ENCODE measurements around the gene REXO4.
"Not testable (repeated sequence)": the region's sequence is repeated elsewhere in the genome, so short reads cannot be mapped to it uniquely, and the experiment has no call there.

The REXO4 gene

GRCh38 chr9:133456409-133456808, 38.6 kb upstream of the REXO4 start:
- no peak overlapping the region for H3K4me3 ChIP-seq (replicated peaks in 1 of 2; ENCODE audit: low read depth in 2 of 2, low read length in 2 of 2)
- DNase-seq (ENCODE audit: low read depth in 2 of 2) = no peak
- peak; percentile 11 for TF ChIP-seq CTCF (IDR thresholded peaks at IDR 0.05; ENCODE audit: low read depth, low read length)

- TF ChIP-seq CTCF (IDR thresholded peaks at IDR 0.05; ENCODE audit: low read depth, low read length) = no peak
- no peak for DNase-seq (ENCODE audit: low read depth in 2 of 2)
These were observed 38.1 kb upstream of the REXO4 start for GRCh38 chr9:133455936-133456335.

GRCh38 chr9:133454943-133455673, 37.3 kb upstream of the REXO4 start:
- TF ChIP-seq CTCF (IDR thresholded peaks at IDR 0.05; ENCODE audit: low read depth, low read length) = no peak
- DNase-seq (ENCODE audit: low read depth in 2 of 2) = no peak
- no peak overlapping the region for H3K4me3 ChIP-seq (replicated peaks in 1 of 2; ENCODE audit: low read depth in 2 of 2, low read length in 2 of 2)

More at GRCh38 chr9:133455936-133456335, 38.1 kb upstream of the REXO4 start:
- no peak overlapping the region for H3K4me3 ChIP-seq (replicated peaks in 1 of 2; ENCODE audit: low read depth in 2 of 2, low read length in 2 of 2)

- DNase-seq (ENCODE audit: low read depth in 2 of 2) = no peak
- H3K4me3 ChIP-seq (replicated peaks in 1 of 2; ENCODE audit: low read depth in 2 of 2, low read length in 2 of 2) = no peak overlapping the region
- no peak for TF ChIP-seq CTCF (IDR thresholded peaks at IDR 0.05; ENCODE audit: low read depth, low read length)
These were observed 36.5 kb upstream of the REXO4 start for GRCh38 chr9:133454325-133454724.

GRCh38 chr9:133453651-133454050, 35.8 kb upstream of the REXO4 start:
- TF ChIP-seq CTCF (IDR thresholded peaks at IDR 0.05; ENCODE audit: low read depth, low read length) = no peak
- no peak overlapping the region for H3K4me3 ChIP-seq (replicated peaks in 1 of 2; ENCODE audit: low read depth in 2 of 2, low read length in 2 of 2)
- DNase-seq (ENCODE audit: low read depth in 2 of 2) = peak in 1 of 2 donors; percentile 33

GRCh38 chr9:133452562-133452961, 34.8 kb upstream of the REXO4 start:
- no peak for TF ChIP-seq CTCF (IDR thresholded peaks at IDR 0.05; ENCODE audit: low read depth, low read length)
- DNase-seq (ENCODE audit: low read depth in 2 of 2) = no peak
- no peak overlapping the region for H3K4me3 ChIP-seq (replicated peaks in 1 of 2; ENCODE audit: low read depth in 2 of 2, low read length in 2 of 2)

- not testable (repeated sequence) for DNase-seq (ENCODE audit: low read depth in 2 of 2); H3K4me3 ChIP-seq (replicated peaks in 1 of 2; ENCODE audit: low read depth in 2 of 2, low read length in 2 of 2)
These were observed 34.1 kb upstream of the REXO4 start for GRCh38 chr9:133451865-133452264.
